ENCODE measurements around the gene TRAPPC8. TPM values are rescaled to one million over a fixed set of nuclear protein-coding genes. Genes with fewer than 3 reads are reported as not detected.

Gene TRAPPC8, protein sequence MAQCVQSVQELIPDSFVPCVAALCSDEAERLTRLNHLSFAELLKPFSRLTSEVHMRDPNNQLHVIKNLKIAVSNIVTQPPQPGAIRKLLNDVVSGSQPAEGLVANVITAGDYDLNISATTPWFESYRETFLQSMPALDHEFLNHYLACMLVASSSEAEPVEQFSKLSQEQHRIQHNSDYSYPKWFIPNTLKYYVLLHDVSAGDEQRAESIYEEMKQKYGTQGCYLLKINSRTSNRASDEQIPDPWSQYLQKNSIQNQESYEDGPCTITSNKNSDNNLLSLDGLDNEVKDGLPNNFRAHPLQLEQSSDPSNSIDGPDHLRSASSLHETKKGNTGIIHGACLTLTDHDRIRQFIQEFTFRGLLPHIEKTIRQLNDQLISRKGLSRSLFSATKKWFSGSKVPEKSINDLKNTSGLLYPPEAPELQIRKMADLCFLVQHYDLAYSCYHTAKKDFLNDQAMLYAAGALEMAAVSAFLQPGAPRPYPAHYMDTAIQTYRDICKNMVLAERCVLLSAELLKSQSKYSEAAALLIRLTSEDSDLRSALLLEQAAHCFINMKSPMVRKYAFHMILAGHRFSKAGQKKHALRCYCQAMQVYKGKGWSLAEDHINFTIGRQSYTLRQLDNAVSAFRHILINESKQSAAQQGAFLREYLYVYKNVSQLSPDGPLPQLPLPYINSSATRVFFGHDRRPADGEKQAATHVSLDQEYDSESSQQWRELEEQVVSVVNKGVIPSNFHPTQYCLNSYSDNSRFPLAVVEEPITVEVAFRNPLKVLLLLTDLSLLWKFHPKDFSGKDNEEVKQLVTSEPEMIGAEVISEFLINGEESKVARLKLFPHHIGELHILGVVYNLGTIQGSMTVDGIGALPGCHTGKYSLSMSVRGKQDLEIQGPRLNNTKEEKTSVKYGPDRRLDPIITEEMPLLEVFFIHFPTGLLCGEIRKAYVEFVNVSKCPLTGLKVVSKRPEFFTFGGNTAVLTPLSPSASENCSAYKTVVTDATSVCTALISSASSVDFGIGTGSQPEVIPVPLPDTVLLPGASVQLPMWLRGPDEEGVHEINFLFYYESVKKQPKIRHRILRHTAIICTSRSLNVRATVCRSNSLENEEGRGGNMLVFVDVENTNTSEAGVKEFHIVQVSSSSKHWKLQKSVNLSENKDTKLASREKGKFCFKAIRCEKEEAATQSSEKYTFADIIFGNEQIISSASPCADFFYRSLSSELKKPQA (N-terminal part only)
- 10 to 100 TPM; 43.1 to 49.2 TPM for total RNA-seq

DNA sequence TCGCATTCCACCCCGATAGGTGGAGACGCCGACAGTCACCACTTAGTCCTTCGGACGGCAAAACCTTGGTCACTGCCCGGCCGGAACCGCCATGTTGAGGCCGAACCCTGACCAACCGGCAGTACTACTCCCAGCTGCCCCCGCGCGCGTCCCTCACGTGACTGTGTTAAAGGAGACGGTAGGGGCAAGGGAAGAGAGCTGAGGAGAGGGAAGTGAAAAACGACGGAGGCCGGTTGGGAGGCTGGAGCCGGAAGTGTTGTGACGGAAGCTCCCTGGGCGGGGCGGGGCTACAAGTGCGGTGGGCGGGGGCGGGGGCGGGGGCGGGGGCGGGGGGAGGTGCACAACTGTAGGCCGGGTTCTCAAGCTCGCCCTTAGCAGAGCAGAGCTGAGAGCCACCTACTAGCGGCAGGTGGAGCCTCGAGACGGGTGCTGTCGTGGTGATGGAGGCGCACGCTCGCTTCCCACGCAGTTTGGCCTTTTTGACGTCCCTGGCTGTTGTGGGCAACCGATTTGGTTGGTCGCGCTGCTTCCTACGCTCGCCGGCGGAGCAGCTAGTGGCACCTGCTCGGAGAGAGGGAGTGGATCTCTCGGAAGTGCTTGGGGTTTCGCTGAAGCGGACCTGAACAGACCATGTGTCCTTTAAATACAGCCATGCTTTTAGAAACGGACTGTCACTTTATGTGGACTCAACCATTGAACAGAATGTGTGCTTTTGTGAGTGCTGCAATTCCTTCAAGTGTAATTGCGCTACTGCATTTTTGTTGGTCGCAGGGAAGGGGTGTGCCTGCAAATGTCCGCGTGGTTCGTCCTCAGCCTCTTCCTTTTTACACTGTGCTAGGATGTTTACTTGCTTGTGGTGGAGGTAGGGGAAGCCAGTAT is at the start of gene TRAPPC8:
Gene TRAPPC8, minus strand, starts transcription at position 130 of the 879 bp plus-strand sequence. CDS start 364 bp downstream, outside the sequence.
- Histone ChIP-seq H3K36me3 (no peaks in the 10 kb centered on the region), H3K27me3 (no peaks in the 10 kb centered on the region), H3K4me3 (peak within 1 kb of the TSS; percentile 80), H3K27ac (peak within 1 kb of the TSS; percentile 92), H3K9me3 (no peaks in the 10 kb centered on the region), H3K9ac (ENCODE audit: low read depth in 2 of 2, low read length in 2 of 2) (peak within 1 kb of the TSS; percentile 89 to 91), H3K4me1 (peaks cover 9% of the 10 kb centered on the region)
- TF ChIP-seq, protein P1, sequence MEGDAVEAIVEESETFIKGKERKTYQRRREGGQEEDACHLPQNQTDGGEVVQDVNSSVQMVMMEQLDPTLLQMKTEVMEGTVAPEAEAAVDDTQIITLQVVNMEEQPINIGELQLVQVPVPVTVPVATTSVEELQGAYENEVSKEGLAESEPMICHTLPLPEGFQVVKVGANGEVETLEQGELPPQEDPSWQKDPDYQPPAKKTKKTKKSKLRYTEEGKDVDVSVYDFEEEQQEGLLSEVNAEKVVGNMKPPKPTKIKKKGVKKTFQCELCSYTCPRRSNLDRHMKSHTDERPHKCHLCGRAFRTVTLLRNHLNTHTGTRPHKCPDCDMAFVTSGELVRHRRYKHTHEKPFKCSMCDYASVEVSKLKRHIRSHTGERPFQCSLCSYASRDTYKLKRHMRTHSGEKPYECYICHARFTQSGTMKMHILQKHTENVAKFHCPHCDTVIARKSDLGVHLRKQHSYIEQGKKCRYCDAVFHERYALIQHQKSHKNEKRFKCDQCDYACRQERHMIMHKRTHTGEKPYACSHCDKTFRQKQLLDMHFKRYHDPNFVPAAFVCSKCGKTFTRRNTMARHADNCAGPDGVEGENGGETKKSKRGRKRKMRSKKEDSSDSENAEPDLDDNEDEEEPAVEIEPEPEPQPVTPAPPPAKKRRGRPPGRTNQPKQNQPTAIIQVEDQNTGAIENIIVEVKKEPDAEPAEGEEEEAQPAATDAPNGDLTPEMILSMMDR (IDR thresholded peaks at IDR 0.05), result no peak
- DNase-seq, result peak; percentile 100
- intact Hi-C loops (cut with DNase I), result loop anchor here (10.0 kb wide), 1 partner anchor 152 kb away; the partner anchor contains the start of gene RNF138

DNA sequence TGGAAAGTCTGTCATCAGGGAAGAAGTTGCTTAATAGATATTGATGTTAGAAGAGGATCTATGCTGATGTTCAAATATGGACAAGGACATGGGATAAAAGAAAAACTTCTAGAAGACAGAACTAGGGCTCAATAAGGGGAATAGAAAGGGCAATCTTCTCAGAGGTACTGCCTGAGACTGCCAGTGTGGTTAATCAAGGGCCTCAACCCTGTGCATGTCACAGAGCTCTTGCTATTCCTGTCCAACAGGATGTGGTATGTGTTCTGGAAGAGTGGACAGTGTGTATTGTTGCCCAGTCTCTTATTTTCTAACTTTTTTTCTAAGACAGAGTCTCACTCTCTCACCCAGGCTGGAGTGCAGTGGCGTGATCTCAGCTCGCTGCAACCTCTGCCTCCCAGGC is 47.9 kb upstream of the TRAPPC8 start:
- H3K4me3 ChIP-seq, result no peak overlapping the region
- H3K27me3 ChIP-seq, result no peaks in the 10 kb centered on the region
- intact Hi-C loops (cut with DNase I), result no loop called here
- H3K9ac ChIP-seq (ENCODE audit: low read depth in 2 of 2, low read length in 2 of 2), result no peak overlapping the region
- H3K4me1 ChIP-seq, result no peaks in the 10 kb centered on the region
- TF ChIP-seq, protein P1 (IDR thresholded peaks at IDR 0.05), result no peak
- no peak overlapping the region for H3K27ac ChIP-seq
- DNase-seq, result no peak
- no peaks in the 10 kb centered on the region for H3K9me3 ChIP-seq
- no peaks in the 10 kb centered on the region for H3K36me3 ChIP-seq

DNA sequence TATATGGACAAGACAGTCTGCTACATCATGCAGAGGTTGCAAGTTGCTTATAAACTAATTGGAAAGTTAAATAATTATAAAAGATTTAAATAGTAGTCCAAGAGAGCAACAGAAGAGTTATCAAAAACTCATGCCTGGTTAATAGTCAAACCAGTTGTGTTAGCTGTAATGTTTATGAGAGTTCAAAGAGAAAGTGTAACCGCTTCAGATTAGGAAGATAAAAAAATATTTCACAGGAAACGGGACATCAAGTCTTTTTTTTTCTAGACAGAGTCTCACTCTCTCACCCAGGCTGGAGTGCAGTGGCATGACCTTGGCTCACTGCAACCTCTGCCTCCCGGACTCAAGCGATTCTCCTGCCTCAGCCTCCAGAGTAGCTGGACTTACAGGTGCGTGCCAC is 41.0 kb upstream of the TRAPPC8 start:
- TF ChIP-seq, protein P1 (IDR thresholded peaks at IDR 0.05), result no peak
- no peak for DNase-seq
- no peaks in the 10 kb centered on the region for H3K36me3 ChIP-seq
- no peaks in the 10 kb centered on the region for H3K9me3 ChIP-seq
- no peak overlapping the region for H3K4me3 ChIP-seq
- H3K27ac ChIP-seq, result no peak overlapping the region
- H3K4me1 ChIP-seq, result no peaks in the 10 kb centered on the region
- H3K9ac ChIP-seq (ENCODE audit: low read depth in 2 of 2, low read length in 2 of 2), result no peak overlapping the region
- intact Hi-C loops (cut with DNase I), result no loop called here
- no peaks in the 10 kb centered on the region for H3K27me3 ChIP-seq

DNA sequence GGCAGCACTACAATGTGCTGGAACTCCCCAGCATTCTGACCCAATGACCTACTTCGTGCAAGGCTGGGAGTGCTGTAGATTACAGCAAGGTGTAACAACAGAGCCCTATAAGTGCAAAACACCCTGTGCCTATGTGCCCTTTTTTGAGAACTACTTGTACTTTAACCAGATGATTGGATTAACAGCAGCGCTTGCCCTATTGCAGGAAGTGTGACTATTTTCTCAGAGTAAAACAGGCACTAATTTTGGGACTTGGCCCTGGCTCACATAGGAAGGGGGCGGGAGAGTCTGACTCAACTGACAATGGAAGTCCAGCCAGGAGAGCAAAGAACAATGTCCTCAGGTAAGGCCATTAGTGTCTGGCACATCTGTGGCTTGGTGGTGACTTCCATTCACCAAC is 40.1 kb upstream of the TRAPPC8 start:
- H3K27ac ChIP-seq, result no peak overlapping the region
- H3K27me3 ChIP-seq, result no peaks in the 10 kb centered on the region
- no peaks in the 10 kb centered on the region for H3K4me1 ChIP-seq
- no peak overlapping the region for H3K4me3 ChIP-seq
- no peaks in the 10 kb centered on the region for H3K36me3 ChIP-seq
- TF ChIP-seq, protein P1 (IDR thresholded peaks at IDR 0.05), result no peak
- DNase-seq, result peak; percentile 23
- intact Hi-C loops (cut with DNase I), result no loop called here
- H3K9me3 ChIP-seq, result no peaks in the 10 kb centered on the region
- H3K9ac ChIP-seq (ENCODE audit: low read depth in 2 of 2, low read length in 2 of 2), result no peak overlapping the region
